ENCODE measurements around the gene TIGD2. TPM values are rescaled to one million over a fixed set of nuclear protein-coding genes. Genes with fewer than 3 reads are reported as not detected.
A peak's percentile ranks its signal among the peaks of the same experiment; 100 is the strongest.

Gene TIGD2
- total and polyA plus RNA-seq, 8 donors, result 2.3 to 11.9 (median 3.0) TPM; not detected in 1

- intact Hi-C loops (cut with DNase I; ENCODE audit: low total_unique reads), result no loop called here
- H3K4me1 ChIP-seq, result peaks cover 13 to 25% (median 20%) of the 10 kb centered on the region in 4 donors
- H3K27me3 ChIP-seq, result no peaks in the 10 kb centered on the region
- TF ChIP-seq POLR2AphosphoS5 (IDR thresholded peaks at IDR 0.05) (no peak), EP300 (IDR thresholded peaks at IDR 0.05) (no peak), CTCF (IDR thresholded peaks at IDR 0.05) (no peak), POLR2A (IDR thresholded peaks at IDR 0.05) (no peak)
- DNase-seq, result no peak
- H3K9me3 ChIP-seq, result no peaks in the 10 kb centered on the region
- WGBS, 5 donors, result 40 to 48% (median 43%) methylated on average over 10 of the region's 10 CpGs
- peak overlapping the region in 3 of 5 donors; percentile 83 to 93 (median 92) for H3K27ac ChIP-seq
- H3K36me3 ChIP-seq, result no peaks in the 10 kb centered on the region
- H3K4me3 ChIP-seq, result peak overlapping the region; percentile 67 to 87 (median 74)
These were observed 1.3 kb upstream of the TIGD2 start for GRCh38 chr4:89109841-89110540.

- H3K4me3 ChIP-seq, result peak overlapping the region; percentile 67 to 87 (median 74)
- DNase-seq, result peak in 1 of 2 donors; percentile 63
- no peak for TF ChIP-seq CTCF (IDR thresholded peaks at IDR 0.05)
- TF ChIP-seq POLR2A (IDR thresholded peaks at IDR 0.05), result no peak
- no peak for TF ChIP-seq EP300 (IDR thresholded peaks at IDR 0.05)
- no peak for TF ChIP-seq POLR2AphosphoS5 (IDR thresholded peaks at IDR 0.05)
- H3K4me1 ChIP-seq, result peaks cover 13 to 25% (median 20%) of the 10 kb centered on the region in 4 donors
- H3K27me3 ChIP-seq, result no peaks in the 10 kb centered on the region
- intact Hi-C loops (cut with DNase I; ENCODE audit: low total_unique reads), result no loop called here
- H3K9me3 ChIP-seq, result no peaks in the 10 kb centered on the region
- H3K36me3 ChIP-seq, result no peaks in the 10 kb centered on the region
- WGBS, 5 donors, result 1 to 5% (median 2%) methylated on average over 14 to 30 of the region's 30 CpGs
- peak overlapping the region; percentile 83 to 99 (median 92) for H3K27ac ChIP-seq
These were observed 770 bp upstream of the TIGD2 start for GRCh38 chr4:89110541-89110985.

- peaks cover 13 to 27% (median 23%) of the 10 kb centered on the region in 4 donors for H3K4me1 ChIP-seq
- no peaks in the 10 kb centered on the region for H3K9me3 ChIP-seq
- H3K27me3 ChIP-seq, result no peaks in the 10 kb centered on the region
- peak overlapping the region; percentile 83 to 99 (median 92) for H3K27ac ChIP-seq
- H3K4me3 ChIP-seq, result peak overlapping the region; percentile 67 to 87 (median 74)
- 16 to 22% (median 18%) methylated on average over 15 of the region's 15 CpGs for WGBS, 5 donors
- no peaks in the 10 kb centered on the region for H3K36me3 ChIP-seq
- intact Hi-C loops (cut with DNase I; ENCODE audit: low total_unique reads), result no loop called here
- TF ChIP-seq EP300 (IDR thresholded peaks at IDR 0.05) (no peak), POLR2AphosphoS5 (IDR thresholded peaks at IDR 0.05) (peak in 2 of 3 donors; percentile 36 to 53), CTCF (IDR thresholded peaks at IDR 0.05) (no peak)
- DNase-seq, result peak in 1 of 2 donors; percentile 68
These were observed 665 bp downstream of the TIGD2 start for GRCh38 chr4:89111833-89112563.

GRCh38 chr4:89113415-89113814 is 2.1 kb downstream of the TIGD2 start:
- TF ChIP-seq EP300 (IDR thresholded peaks at IDR 0.05) (no peak), POLR2A (IDR thresholded peaks at IDR 0.05) (no peak), CTCF (IDR thresholded peaks at IDR 0.05) (no peak), POLR2AphosphoS5 (IDR thresholded peaks at IDR 0.05) (no peak)

More at GRCh38 chr4:89113415-89113814, 2.1 kb downstream of the TIGD2 start:
- WGBS, 5 donors, result 92 to 98% (median 94%) methylated on average over 2 of the region's 2 CpGs
- Histone ChIP-seq H3K36me3 (no peaks in the 10 kb centered on the region), H3K4me1 (peaks cover 13 to 27% (median 23%) of the 10 kb centered on the region in 4 donors), H3K9me3 (no peaks in the 10 kb centered on the region), H3K4me3 (no peak overlapping the region), H3K27me3 (no peaks in the 10 kb centered on the region), H3K27ac (no peak overlapping the region)
- no peak for DNase-seq
- intact Hi-C loops (cut with DNase I; ENCODE audit: low total_unique reads), result no loop called here
